Activated CD8-positive, alpha-beta memory T cell treated with anti-CD3 and anti-CD28 coated beads, Interleukin-2, amount 50 U/mL, for 24 hours (primary cell): Measurements from ENCODE around the gene NUTF2.
"Not testable (repeated sequence)": the region's sequence is repeated elsewhere in the genome, so short reads cannot be mapped to it uniquely, and the experiment has no call there.

Experiments
- DNase-seq: peaks from one replicate; pipeline ENCODE4 v3.0.0-alpha.2; 2020; ENCODE audit errors: extremely low read depth

NUTF2 gene

GRCh38 chr16:67864044-67864443 is 17.3 kb downstream of the NUTF2 start:
- not testable (repeated sequence) for DNase-seq

- no peak for DNase-seq
Measured at GRCh38 chr16:67864594-67864993, 17.9 kb downstream of the NUTF2 start.

GRCh38 chr16:67865318-67865717 is 18.6 kb downstream of the NUTF2 start:
- no peak for DNase-seq

GRCh38 chr16:67868290-67868689 is 21.6 kb downstream of the NUTF2 start:
- no peak for DNase-seq

GRCh38 chr16:67869653-67870052 is 22.9 kb downstream of the NUTF2 start:
- no peak for DNase-seq

GRCh38 chr16:67871256-67871655 is 24.5 kb downstream of the NUTF2 start:
- DNase-seq, result no peak

- DNase-seq, result no peak
Measured at GRCh38 chr16:67872131-67872630, 25.4 kb downstream of the NUTF2 start.

GRCh38 chr16:67872631-67873434 is 26.1 kb downstream of the NUTF2 start, which contains the start of gene EDC4:
TSS of gene EDC4 (plus strand) at chr16:67873052. CDS start at chr16:67873262, 210 bp downstream.
- peak; percentile 80 for DNase-seq

GRCh38 chr16:67873435-67874370 is 27.0 kb downstream of the NUTF2 start:
- no peak for DNase-seq

- DNase-seq, result no peak
Measured at GRCh38 chr16:67874372-67874771, 27.6 kb downstream of the NUTF2 start.

- no peak for DNase-seq
Measured at GRCh38 chr16:67877064-67877463, 30.3 kb downstream of the NUTF2 start.

GRCh38 chr16:67878232-67878631 is 31.5 kb downstream of the NUTF2 start:
- DNase-seq, result no peak

GRCh38 chr16:67878846-67879245 is 32.1 kb downstream of the NUTF2 start:
- DNase-seq, result no peak

GRCh38 chr16:67879462-67879861 is 32.7 kb downstream of the NUTF2 start:
- no peak for DNase-seq

GRCh38 chr16:67879936-67880335 is 33.2 kb downstream of the NUTF2 start:
- no peak for DNase-seq

- DNase-seq, result no peak
Measured at GRCh38 chr16:67880584-67880983, 33.9 kb downstream of the NUTF2 start.

GRCh38 chr16:67881621-67882161 is 35.0 kb downstream of the NUTF2 start:
- no peak for DNase-seq

- DNase-seq, result no peak
Measured at GRCh38 chr16:67882374-67883145, 35.8 kb downstream of the NUTF2 start.

GRCh38 chr16:67883146-67883871 is 36.6 kb downstream of the NUTF2 start:
- DNase-seq, result no peak

- DNase-seq, result peak; percentile 23
Measured at GRCh38 chr16:67883872-67884261, 37.1 kb downstream of the NUTF2 start.

- no peak for DNase-seq
Measured at GRCh38 chr16:67884684-67885083, 38.0 kb downstream of the NUTF2 start, which contains the start of gene NRN1L. TSS of gene NRN1L (plus strand) at chr16:67884885. CDS start at chr16:67884904, 19 bp downstream.
